Activated CD4-positive, alpha-beta memory T cell treated with anti-CD3 and anti-CD28 coated beads for 36 hours (primary cell): ENCODE results near the gene PCBD1. TPM values are rescaled to one million over a fixed set of nuclear protein-coding genes. Genes with fewer than 3 reads are reported as not detected.

Experiments
- CTCF ChIA-PET: fragments of 350-600 bp; sonication (Branson Sonifier 250); formaldehyde crosslinking; loops from one replicate; lab custom pipeline; 2021; ENCODE audit warnings: antibody characterized with exemption, inconsistent platforms; lab: Charles Lee
- POLR2A ChIA-PET: fragments of 350-600 bp; sonication (Branson Sonifier 250); formaldehyde crosslinking; loops from one replicate; lab custom pipeline; 2021; ENCODE audit warnings: antibody characterized with exemption; lab: Charles Lee
- DNase-seq: peaks from one replicate; pipeline ENCODE4 v3.0.0-alpha.2; 2020
- H3K27ac Mint-ChIP-seq: one replicate; pipeline ENCODE4 v1.8.0; 2021; ENCODE audit warnings: mixed read lengths
- H3K27me3 Mint-ChIP-seq: one replicate; pipeline ENCODE4 v1.8.0; 2021; ENCODE audit warnings: mixed read lengths
- H3K36me3 Mint-ChIP-seq: one replicate; pipeline ENCODE4 v1.8.0; 2021; ENCODE audit warnings: mixed read lengths
- H3K4me1 Mint-ChIP-seq: one replicate; pipeline ENCODE4 v1.8.0; 2021; ENCODE audit warnings: low read depth, mixed read lengths
- H3K4me3 Mint-ChIP-seq: one replicate; pipeline ENCODE4 v1.8.0; 2021; ENCODE audit warnings: mild to moderate bottlenecking, mixed read lengths
- H3K9me3 Mint-ChIP-seq: one replicate; pipeline ENCODE4 v1.8.0; 2021; ENCODE audit warnings: mixed read lengths
- intact Hi-C: fragments of 100-400 bp; cut with micrococcal nuclease; formaldehyde crosslinking; loops from one replicate; pipeline ENCODE4 v1.15.1; 2023
- total RNA-seq, 2 experiments: library from RNA; stranded (reverse); gene quantifications; one replicate each; pipeline ENCODE4 v1.2.3, GENCODE V29; 2021

PCBD1 gene
- 10 to 100 TPM; 53.4 to 56.7 TPM for total RNA-seq

DNA sequence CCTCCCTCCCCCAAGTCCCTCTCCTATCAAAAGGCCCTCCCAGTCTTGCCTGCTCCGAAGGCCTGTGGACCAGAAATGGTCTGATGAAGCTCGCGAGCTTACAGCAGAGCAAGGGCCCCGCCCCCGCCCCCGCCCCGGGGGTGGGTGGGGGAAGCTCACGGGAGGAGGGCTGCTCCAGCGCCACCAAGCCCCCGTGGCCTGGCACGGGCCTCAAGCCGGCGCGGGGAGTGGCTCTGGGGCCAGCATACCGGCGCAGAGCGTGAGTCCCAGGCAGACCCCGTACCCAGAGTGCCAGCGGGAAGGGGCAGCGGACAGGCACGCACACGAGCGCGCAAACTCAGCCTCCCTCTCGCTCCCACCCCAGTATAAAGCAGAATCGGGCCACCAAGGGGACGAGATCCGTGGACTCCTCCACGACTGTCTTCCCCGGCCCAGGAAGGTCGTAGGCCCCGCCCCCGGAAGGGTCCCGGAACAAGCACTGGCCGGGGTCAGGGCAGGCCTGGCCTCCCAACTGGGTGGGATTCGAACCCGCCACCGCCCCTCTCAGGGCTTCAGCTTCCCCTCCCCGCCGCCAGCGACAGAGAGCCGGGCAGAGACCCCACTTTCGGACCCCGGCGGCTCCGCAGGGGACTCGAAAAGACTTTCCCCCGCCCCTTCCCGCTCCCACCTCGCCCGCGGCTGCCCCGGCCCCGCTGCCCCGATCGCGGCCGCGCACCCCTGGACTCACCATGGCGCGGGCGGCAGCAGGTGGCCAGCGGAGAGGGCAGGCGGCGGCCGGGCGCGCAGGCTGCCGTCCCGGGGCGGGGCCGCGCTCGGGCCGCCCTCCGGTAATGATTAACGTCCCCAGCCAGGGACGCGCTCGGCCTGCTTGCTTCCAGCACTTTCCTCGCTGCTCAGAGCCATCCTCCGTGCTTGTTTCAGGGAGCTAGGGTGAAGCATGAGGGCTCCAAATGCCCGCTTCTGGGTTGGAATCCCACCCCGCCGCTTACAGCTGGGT is at the start of gene PCBD1:
Gene PCBD1, minus strand, starts transcription at position 762 of the 997 bp plus-strand sequence. Its CDS starts 32 bp downstream, at position 730.
- H3K4me3 Mint-ChIP-seq, result peak within 1 kb of the TSS; percentile 79
- intact Hi-C loops, result no loop called here
- peak; percentile 81 for DNase-seq
- H3K4me1 Mint-ChIP-seq, result peaks cover 15% of the 10 kb centered on the region
- no peaks in the 10 kb centered on the region for H3K27me3 Mint-ChIP-seq
- ChIA-PET CTCF (interaction anchor here (0.6 to 1.5 kb wide), 4 partner anchors 69 to 243 kb away, joined by 3 to 5 read pairs (median 4); no protein-coding TSS in a partner anchor), POLR2A (interaction anchor here (0.9 kb wide), 1 partner anchor 71 kb away, joined by 4 read pairs; no protein-coding TSS in a partner anchor)
- peak within 1 kb of the TSS; percentile 76 for H3K27ac Mint-ChIP-seq
- H3K9me3 Mint-ChIP-seq, result no peaks in the 10 kb centered on the region
- H3K36me3 Mint-ChIP-seq, result peaks cover 12% of the 10 kb centered on the region

- DNase-seq, result no peak
- H3K9me3 Mint-ChIP-seq, result no peaks in the 10 kb centered on the region
- H3K27me3 Mint-ChIP-seq, result peaks cover 3% of the 10 kb centered on the region
- no peak overlapping the region for H3K4me3 Mint-ChIP-seq
- intact Hi-C loops, result no loop called here
- ChIA-PET POLR2A (no interaction called here), CTCF (no interaction called here)
- H3K27ac Mint-ChIP-seq, result no peak overlapping the region
- H3K36me3 Mint-ChIP-seq, result no peaks in the 10 kb centered on the region
- H3K4me1 Mint-ChIP-seq, result no peaks in the 10 kb centered on the region
These were observed 49.3 kb upstream of the PCBD1 start for GRCh38 chr10:70937661-70938060.

- intact Hi-C loops, result no loop called here
- ChIA-PET CTCF (no interaction called here), POLR2A (no interaction called here)
- Mint-ChIP-seq H3K9me3 (no peaks in the 10 kb centered on the region), H3K4me3 (no peak overlapping the region), H3K36me3 (no peaks in the 10 kb centered on the region), H3K27me3 (peaks cover 3% of the 10 kb centered on the region), H3K27ac (no peak overlapping the region), H3K4me1 (no peaks in the 10 kb centered on the region)
- no peak for DNase-seq
These were observed 47.7 kb upstream of the PCBD1 start for GRCh38 chr10:70936111-70936510.

DNA sequence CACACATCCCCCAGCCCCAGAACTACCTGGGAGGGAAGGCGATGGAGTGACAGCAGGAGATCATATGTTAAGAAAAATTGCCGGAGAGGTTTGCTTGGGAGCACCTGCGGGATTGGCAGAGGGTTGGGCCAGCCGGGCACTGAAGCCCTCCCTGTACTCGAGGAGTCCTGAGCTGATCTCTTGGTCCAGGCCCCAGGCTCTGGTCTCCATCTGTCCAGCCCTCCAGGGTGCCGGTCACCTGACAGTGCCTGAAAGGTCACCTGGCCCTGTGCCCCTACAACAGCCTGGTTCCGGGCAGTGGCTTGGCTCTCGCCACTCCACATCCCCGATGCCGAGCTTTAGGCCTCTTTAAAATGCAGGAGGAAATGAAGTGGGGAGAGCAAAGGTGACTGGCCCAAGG is 47.3 kb upstream of the PCBD1 start:
- peaks cover 3% of the 10 kb centered on the region for H3K27me3 Mint-ChIP-seq
- no peak for DNase-seq
- CTCF ChIA-PET, result no interaction called here
- H3K4me1 Mint-ChIP-seq, result no peaks in the 10 kb centered on the region
- H3K36me3 Mint-ChIP-seq, result no peaks in the 10 kb centered on the region
- intact Hi-C loops, result no loop called here
- H3K9me3 Mint-ChIP-seq, result no peaks in the 10 kb centered on the region
- no peak overlapping the region for H3K27ac Mint-ChIP-seq
- no peak overlapping the region for H3K4me3 Mint-ChIP-seq
- POLR2A ChIA-PET, result no interaction called here

- Mint-ChIP-seq H3K4me1 (no peaks in the 10 kb centered on the region), H3K9me3 (no peaks in the 10 kb centered on the region), H3K36me3 (no peaks in the 10 kb centered on the region), H3K27me3 (peaks cover 3% of the 10 kb centered on the region), H3K4me3 (no peak overlapping the region), H3K27ac (no peak overlapping the region)
- intact Hi-C loops, result no loop called here
- CTCF ChIA-PET, result interaction anchor here (1.5 to 2.0 kb wide), 2 partner anchors 11 to 14 kb away, joined by 3 to 5 read pairs; no protein-coding TSS in a partner anchor
- POLR2A ChIA-PET, result no interaction called here
- DNase-seq, result no peak
These were observed 46.8 kb upstream of the PCBD1 start for GRCh38 chr10:70935125-70935625.

GRCh38 chr10:70934701-70935100 is 46.3 kb upstream of the PCBD1 start:
- Mint-ChIP-seq H3K4me1 (no peaks in the 10 kb centered on the region), H3K27ac (no peak overlapping the region), H3K27me3 (peaks cover 3% of the 10 kb centered on the region), H3K4me3 (no peak overlapping the region), H3K9me3 (no peaks in the 10 kb centered on the region), H3K36me3 (no peaks in the 10 kb centered on the region)
- ChIA-PET POLR2A (no interaction called here), CTCF (interaction anchor here (1.5 to 2.0 kb wide), 2 partner anchors 10 to 14 kb away, joined by 3 to 5 read pairs; no protein-coding TSS in a partner anchor)
- intact Hi-C loops, result no loop called here
- no peak for DNase-seq

GRCh38 chr10:70932392-70933196 is 44.2 kb upstream of the PCBD1 start:
- H3K27me3 Mint-ChIP-seq, result no peaks in the 10 kb centered on the region
- ChIA-PET CTCF (interaction anchor here (1.4 kb wide), 1 partner anchor 276 kb away, joined by 3 read pairs; no protein-coding TSS in a partner anchor), POLR2A (no interaction called here)
- intact Hi-C loops, result no loop called here
- H3K4me3 Mint-ChIP-seq, result no peak overlapping the region
- no peaks in the 10 kb centered on the region for H3K9me3 Mint-ChIP-seq
- no peak overlapping the region for H3K27ac Mint-ChIP-seq
- no peak for DNase-seq
- H3K4me1 Mint-ChIP-seq, result no peaks in the 10 kb centered on the region
- H3K36me3 Mint-ChIP-seq, result no peaks in the 10 kb centered on the region

GRCh38 chr10:70931168-70931815 is 42.9 kb upstream of the PCBD1 start:
- CTCF ChIA-PET, result interaction anchor here (0.6 to 1.4 kb wide), 3 partner anchors 9 to 336 kb away, joined by 3 read pairs; no protein-coding TSS in a partner anchor
- intact Hi-C loops, result no loop called here
- H3K4me1 Mint-ChIP-seq, result no peaks in the 10 kb centered on the region
- POLR2A ChIA-PET, result no interaction called here
- no peak overlapping the region for H3K27ac Mint-ChIP-seq
- no peak for DNase-seq
- H3K27me3 Mint-ChIP-seq, result no peaks in the 10 kb centered on the region
- no peaks in the 10 kb centered on the region for H3K9me3 Mint-ChIP-seq
- H3K36me3 Mint-ChIP-seq, result no peaks in the 10 kb centered on the region
- H3K4me3 Mint-ChIP-seq, result no peak overlapping the region

DNA sequence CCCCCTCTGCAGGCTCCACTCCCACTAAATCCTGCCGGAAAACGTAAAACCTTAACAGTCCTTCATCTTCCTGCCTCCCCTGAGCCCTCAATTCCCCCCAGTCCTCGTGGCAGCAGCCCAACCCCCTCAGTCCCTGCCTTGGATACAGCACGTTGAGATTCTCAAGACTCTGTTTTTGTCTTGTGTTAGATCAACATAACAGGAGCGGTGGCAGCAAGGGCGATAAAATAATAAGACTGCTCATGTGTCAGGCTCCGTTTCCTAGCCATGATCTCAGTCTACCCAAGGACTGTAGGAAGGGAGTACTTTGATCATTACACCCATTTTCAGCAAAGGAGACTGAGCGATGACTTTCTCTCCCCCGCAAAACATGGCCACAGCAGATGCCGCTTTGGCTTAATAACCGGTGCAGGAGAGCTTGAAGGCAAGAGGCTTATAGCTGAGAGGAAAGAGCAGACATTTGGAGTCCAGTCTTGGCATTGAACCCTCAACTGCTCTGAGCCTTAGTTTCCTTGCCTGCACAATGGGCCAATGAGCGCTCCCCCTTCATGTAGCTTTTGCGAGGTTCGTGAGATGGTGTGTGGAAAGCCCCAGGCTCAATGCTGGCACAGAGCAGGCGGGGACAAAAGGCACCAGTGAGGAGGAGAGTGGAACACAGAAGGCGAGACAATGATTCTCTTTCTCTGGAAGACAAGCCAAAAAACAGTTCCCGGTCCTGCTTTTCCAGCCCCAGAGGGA is 42.1 kb upstream of the PCBD1 start:
- CTCF ChIA-PET, result interaction anchor here (1.1 kb wide), 1 partner anchor 337 kb away, joined by 3 read pairs; no protein-coding TSS in a partner anchor
- no peaks in the 10 kb centered on the region for H3K9me3 Mint-ChIP-seq
- no peak for DNase-seq
- POLR2A ChIA-PET, result no interaction called here
- H3K4me1 Mint-ChIP-seq, result peaks cover 2% of the 10 kb centered on the region
- intact Hi-C loops, result no loop called here
- no peaks in the 10 kb centered on the region for H3K27me3 Mint-ChIP-seq
- H3K4me3 Mint-ChIP-seq, result no peak overlapping the region
- H3K36me3 Mint-ChIP-seq, result no peaks in the 10 kb centered on the region
- no peak overlapping the region for H3K27ac Mint-ChIP-seq

DNA sequence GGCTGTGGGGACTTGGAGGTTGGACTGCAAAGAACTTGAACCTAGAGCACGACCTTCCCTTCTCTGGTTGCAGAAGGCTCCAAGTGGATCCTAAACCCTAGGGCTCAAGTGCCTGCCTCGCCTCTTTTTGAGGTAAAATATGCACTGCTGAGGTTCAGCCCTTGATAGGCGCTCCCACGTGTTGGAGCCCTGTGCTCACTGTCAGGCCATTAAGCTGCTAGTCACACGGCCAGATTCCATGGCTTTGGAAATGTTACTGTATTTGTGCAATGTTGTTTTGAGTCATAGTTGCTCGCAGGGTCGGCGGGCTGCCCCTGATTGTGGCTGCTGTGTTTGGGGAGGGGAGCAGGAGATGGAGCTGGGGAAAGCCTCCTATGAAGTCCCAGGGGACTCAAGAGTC is 39.8 kb upstream of the PCBD1 start:
- no peak overlapping the region for H3K4me3 Mint-ChIP-seq
- no peak for DNase-seq
- H3K27me3 Mint-ChIP-seq, result peaks cover 2% of the 10 kb centered on the region
- POLR2A ChIA-PET, result no interaction called here
- no peaks in the 10 kb centered on the region for H3K9me3 Mint-ChIP-seq
- no peaks in the 10 kb centered on the region for H3K36me3 Mint-ChIP-seq
- intact Hi-C loops, result no loop called here
- no peak overlapping the region for H3K27ac Mint-ChIP-seq
- CTCF ChIA-PET, result interaction anchor here (1.1 kb wide), 1 partner anchor 72 kb away, joined by 3 read pairs; no protein-coding TSS in a partner anchor
- peaks cover 6% of the 10 kb centered on the region for H3K4me1 Mint-ChIP-seq
